ENCODE measurements around the gene IL2RA.
"Not testable (repeated sequence)": the region's sequence is repeated elsewhere in the genome, so short reads cannot be mapped to it uniquely, and the experiment has no call there.

The IL2RA gene

DNA sequence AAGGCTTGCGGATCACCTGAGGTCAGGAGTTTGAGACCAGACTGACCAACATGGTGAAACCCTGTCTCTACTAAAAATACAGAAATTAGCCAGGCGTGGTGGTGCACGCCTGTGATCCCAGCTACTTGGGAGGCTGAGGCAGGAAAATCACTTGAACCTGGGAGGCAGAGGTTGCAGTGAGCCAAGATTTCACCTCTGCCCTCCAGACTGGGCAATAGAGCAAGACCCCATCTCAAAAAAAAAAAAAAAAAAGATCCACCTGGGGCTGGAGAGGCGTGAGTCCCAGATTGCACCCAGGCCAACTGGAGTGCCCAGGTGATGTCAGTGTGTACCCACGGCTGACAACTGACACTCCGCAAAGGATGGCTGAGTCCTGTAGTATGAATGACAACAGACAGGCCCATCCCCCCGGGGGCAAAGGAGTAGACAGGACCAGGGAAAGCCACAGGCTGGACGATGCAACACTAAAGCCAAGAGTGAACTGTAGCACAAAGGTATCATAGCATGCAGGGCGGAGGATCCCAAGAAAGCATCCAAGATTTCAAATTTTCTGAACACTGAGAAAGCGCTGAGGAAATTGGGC lies 99.7 kb downstream of the IL2RA start:
- DNase-seq (ENCODE audit: low read depth in 1 of 2, low spot score in 1 of 2): not testable (repeated sequence)

DNA sequence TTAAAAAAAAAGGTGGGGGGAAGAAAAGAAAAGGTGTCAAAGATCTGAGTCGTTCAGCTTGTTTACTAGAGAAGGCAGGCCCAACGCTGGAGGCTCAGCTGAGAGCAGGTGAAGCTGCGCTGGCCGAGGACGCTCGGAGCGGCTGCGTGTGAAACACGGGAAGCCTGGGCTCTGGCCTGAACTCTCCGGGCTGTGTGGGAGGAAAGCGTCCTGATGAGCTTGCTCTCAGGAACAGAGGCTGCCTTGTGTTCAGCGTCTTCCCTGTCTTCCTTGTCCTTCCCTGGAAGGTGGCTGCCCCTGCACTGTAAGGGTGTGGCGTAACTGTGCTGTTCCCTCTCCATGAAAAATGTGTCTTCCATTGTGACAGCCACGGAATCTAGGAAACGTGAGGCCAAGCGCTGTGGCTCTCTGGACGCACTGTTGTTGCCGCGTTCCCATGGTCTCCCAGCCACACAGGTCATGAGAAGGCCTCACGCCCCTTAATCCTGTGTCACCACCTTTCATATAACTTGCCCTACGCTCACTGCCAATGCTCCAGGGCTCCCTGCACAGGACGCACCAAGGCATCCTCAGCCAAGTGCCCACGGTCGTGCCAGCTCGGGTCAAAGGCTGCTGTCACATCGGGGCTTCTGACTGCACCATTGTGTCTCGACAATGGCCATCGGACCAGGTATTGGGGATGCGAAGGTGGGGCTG lies 100.6 kb downstream of the IL2RA start:
- DNase-seq (ENCODE audit: low read depth in 1 of 2, low spot score in 1 of 2): no peak

- not testable (repeated sequence) for DNase-seq (ENCODE audit: low read depth in 1 of 2, low spot score in 1 of 2)
Observed at GRCh38 chr10:5960973-5961275, 101.2 kb downstream of the IL2RA start.

All from activated CD4-positive, alpha-beta T cell treated with anti-CD3 and anti-CD28 coated beads, Interleukin-2, amount 50 U/mL, for 24 hours (primary cell).